Measurements from ENCODE around the gene UPK1A.
"Not testable (repeated sequence)": the region's sequence is repeated elsewhere in the genome, so short reads cannot be mapped to it uniquely, and the experiment has no call there.

The UPK1A gene

GRCh38 chr19:35644206-35644986, 21.9 kb upstream of the UPK1A start:
- peak; percentile 84 to 91 for DNase-seq (ENCODE audit: low read depth in 2 of 2)

- DNase-seq (ENCODE audit: low read depth in 2 of 2) = peak in 1 of 2 donors; percentile 60
Observed at GRCh38 chr19:35644987-35645679, 21.2 kb upstream of the UPK1A start.

GRCh38 chr19:35645680-35646511, 20.4 kb upstream of the UPK1A start:
- DNase-seq (ENCODE audit: low read depth in 2 of 2) = no peak

- DNase-seq (ENCODE audit: low read depth in 2 of 2) = peak; percentile 80 to 84
Observed at GRCh38 chr19:35648017-35648961, 18.0 kb upstream of the UPK1A start, which contains the start of gene COX6B1. COX6B1 (plus strand) TSS chr19:35648323; CDS start chr19:35651244, 2,921 bp downstream.

GRCh38 chr19:35650581-35650980, 15.7 kb upstream of the UPK1A start:
- DNase-seq (ENCODE audit: low read depth in 2 of 2) = no peak

GRCh38 chr19:35654828-35655227, 11.5 kb upstream of the UPK1A start:
- not testable (repeated sequence) for DNase-seq (ENCODE audit: low read depth in 2 of 2)

GRCh38 chr19:35655600-35655999, 10.7 kb upstream of the UPK1A start:
- DNase-seq (ENCODE audit: low read depth in 2 of 2) = no peak

- DNase-seq (ENCODE audit: low read depth in 2 of 2) = no peak
Observed at GRCh38 chr19:35656700-35657099, 9.6 kb upstream of the UPK1A start.

GRCh38 chr19:35657904-35658700, 8.2 kb upstream of the UPK1A start:
- DNase-seq (ENCODE audit: low read depth in 2 of 2) = no peak

- DNase-seq (ENCODE audit: low read depth in 2 of 2) = no peak
Observed at GRCh38 chr19:35661995-35662340, 4.3 kb upstream of the UPK1A start.

GRCh38 chr19:35663981-35664380, 2.3 kb upstream of the UPK1A start:
- no peak for DNase-seq (ENCODE audit: low read depth in 2 of 2)

GRCh38 chr19:35665157-35665556, 1.2 kb upstream of the UPK1A start:
- DNase-seq (ENCODE audit: low read depth in 2 of 2) = no peak

- no peak for DNase-seq (ENCODE audit: low read depth in 2 of 2)
Observed at GRCh38 chr19:35665604-35666003, 713 bp upstream of the UPK1A start.

GRCh38 chr19:35669566-35669965, 3.2 kb downstream of the UPK1A start:
- DNase-seq (ENCODE audit: low read depth in 2 of 2) = no peak

- no peak for DNase-seq (ENCODE audit: low read depth in 2 of 2)
Observed at GRCh38 chr19:35669974-35670373, 3.7 kb downstream of the UPK1A start.

- DNase-seq (ENCODE audit: low read depth in 2 of 2) = no peak
Observed at GRCh38 chr19:35670686-35671085, 4.4 kb downstream of the UPK1A start.

- DNase-seq (ENCODE audit: low read depth in 2 of 2) = no peak
Observed at GRCh38 chr19:35671818-35672217, 5.5 kb downstream of the UPK1A start.

GRCh38 chr19:35673121-35673804, 6.9 kb downstream of the UPK1A start:
- DNase-seq (ENCODE audit: low read depth in 2 of 2) = peak in 1 of 2 donors; percentile 5

- DNase-seq (ENCODE audit: low read depth in 2 of 2) = no peak
Observed at GRCh38 chr19:35675589-35676140, 9.3 kb downstream of the UPK1A start.

Measured in stimulated activated CD8-positive, alpha-beta memory T cell treated with anti-CD3 and anti-CD28 coated beads, Interleukin-2, amount 100 ng/mL, for 1 hour (primary cell).